GM21529 (cell line): ENCODE results near the gene PPIE.
"Not testable (repeated sequence)": the region's sequence is repeated elsewhere in the genome, so short reads cannot be mapped to it uniquely, and the experiment has no call there.

ENCODE experiments used
- ATAC-seq: cut with Tn5 transposase; IDR thresholded peaks from one replicate; pipeline ENCODE4 v1.9.1; 2021; ENCODE audit not compliant: unreplicated experiment

PPIE gene

GRCh38 chr1:39776886-39777285 is 38.2 kb downstream of the PPIE start:
- no peak for ATAC-seq

- no peak for ATAC-seq
Observed at GRCh38 chr1:39777306-39777705, 38.6 kb downstream of the PPIE start.

- not testable (repeated sequence) for ATAC-seq
Observed at GRCh38 chr1:39777896-39778295, 39.2 kb downstream of the PPIE start.

GRCh38 chr1:39778463-39779099 is 39.9 kb downstream of the PPIE start:
- ATAC-seq = not testable (repeated sequence)

- ATAC-seq = no peak
Observed at GRCh38 chr1:39779137-39779536, 40.5 kb downstream of the PPIE start.

DNA sequence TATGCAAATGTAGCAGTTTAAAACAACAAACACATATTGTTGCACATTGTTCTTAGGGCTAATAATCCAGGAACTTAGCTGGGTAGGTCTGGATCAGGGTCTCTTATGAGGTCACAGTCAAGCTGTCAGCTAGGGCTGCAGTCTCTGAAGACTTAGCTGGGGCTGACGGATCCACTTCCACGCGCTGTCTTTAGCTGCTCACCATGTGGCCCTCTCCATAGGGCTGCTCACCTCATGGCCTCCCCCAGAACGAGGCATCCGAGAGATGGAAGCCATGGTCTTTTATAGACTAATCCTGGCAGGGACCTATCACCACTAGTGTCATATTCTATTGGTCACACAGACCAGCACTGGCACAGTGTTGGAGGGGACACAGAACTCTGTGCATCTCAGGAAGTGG is 41.1 kb downstream of the PPIE start:
- ATAC-seq = no peak

- ATAC-seq = no peak
Observed at GRCh38 chr1:39781349-39781715, 42.6 kb downstream of the PPIE start.

DNA sequence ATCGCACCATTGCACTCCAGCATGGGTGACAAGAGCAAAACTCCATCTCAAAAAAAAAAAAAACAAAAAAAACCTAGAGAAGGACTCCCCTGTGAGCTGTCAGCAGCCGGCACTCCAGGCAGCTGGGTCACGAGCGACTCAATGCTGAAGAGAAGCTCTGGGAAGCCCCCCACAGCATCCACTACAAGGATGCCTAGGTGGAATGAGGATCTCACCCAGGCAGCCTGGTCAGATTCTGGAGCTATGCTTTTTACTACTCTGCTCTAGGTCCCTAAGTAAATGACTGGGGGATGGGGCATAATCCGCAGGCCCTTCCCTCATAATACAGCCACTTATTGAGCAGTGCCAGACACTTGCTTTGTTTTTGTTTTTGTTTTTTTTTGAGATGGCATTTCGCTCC is 43.4 kb downstream of the PPIE start:
- no peak for ATAC-seq

DNA sequence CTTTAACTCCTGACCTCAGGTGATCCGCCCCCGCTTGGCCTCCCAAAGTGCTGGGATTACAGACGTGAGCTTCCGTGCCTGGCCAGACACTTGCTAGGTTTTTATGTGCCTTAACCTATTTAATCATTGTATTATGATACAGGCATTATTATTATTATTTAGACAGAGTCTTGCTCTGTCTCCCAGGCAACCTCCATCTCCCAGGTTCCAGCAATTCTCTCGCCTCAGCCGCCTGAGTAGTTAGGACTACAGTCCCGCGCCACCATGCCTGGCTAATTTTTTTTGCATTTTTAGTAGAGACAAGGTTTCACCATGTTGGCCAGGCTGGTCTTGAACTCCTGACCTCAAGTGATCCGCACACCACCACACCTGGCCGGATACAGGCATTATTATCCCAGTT is 44.0 kb downstream of the PPIE start:
- ATAC-seq = not testable (repeated sequence)

DNA sequence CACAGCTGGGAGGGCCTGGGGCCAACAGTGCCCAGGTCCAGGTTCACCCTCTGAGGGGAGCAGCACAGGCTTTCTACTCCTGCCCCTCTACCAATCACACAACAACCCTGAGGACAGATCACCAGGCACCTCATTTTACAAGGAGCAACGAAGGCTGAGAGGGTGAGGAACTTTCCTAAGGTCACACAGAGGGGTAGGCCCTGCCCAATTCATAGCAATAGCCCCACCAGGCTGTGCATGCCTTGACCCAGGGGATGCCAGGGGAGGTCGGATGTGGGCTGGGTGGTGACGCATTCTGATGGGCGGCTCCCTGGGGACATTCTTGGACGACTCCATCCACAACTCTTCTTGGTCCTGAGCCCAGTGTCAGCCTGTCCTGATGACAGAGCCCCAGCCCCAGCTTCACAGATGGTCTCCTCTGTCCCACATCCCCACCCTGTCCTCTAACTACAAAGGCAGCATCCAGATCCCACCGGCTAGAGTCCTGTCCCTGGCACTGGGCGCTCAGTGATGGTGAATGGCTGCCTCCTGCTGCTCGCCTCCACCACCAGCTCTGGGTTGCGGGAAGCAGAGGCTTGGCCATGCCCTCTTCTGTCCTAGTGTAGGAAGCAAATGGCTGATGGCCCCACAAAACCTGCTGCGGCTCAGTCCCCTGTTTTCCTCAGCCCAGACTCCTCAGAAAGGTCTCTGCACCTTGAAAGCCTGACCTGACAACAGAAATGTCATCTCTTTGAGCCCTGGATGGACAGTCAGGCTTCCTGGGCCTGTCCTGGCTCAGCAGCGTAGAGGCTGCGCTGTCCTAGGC is 47.8 kb downstream of the PPIE start:
- not testable (repeated sequence) for ATAC-seq

- not testable (repeated sequence) for ATAC-seq
Observed at GRCh38 chr1:39787108-39787375, 48.4 kb downstream of the PPIE start.

DNA sequence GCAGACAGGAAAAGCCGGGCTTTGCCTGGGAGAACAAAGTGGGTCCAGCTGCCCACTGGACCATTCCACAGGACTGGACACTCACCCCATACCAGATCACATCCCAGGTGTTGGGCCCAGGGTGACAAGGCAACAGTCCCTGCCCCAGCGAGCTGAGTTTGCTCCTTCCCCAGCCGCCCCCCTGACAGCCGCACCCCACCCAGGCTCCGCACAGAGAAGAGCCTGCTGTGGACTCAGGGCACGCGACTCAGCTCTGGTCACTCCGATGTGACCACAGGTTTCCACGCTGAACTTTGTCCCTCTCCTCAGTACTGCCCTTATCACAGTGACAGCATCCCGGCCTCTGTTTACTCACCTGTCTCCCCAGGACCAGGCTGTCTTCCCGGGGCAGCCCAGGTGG is 48.8 kb downstream of the PPIE start:
- no peak for ATAC-seq

DNA sequence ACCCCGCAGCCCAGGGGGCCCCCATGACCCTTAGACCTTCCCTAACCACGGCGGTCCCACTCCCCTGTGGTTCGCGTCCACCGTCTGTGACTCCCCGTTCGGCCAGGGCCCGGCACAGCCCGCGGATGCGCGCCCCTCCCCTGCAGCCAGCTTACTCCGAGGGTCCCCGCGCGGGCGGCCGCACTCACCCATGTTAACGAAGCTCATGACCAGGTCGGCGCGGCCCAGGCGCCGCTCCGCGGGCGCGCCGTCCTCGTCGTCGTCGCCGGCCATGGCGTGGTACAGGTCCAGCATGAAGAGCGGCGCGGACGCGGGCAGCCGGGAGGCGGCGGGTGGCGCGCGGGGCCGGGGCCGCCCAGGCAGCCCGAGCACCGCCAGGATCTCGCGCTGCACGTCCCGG is 49.3 kb downstream of the PPIE start:
- not testable (repeated sequence) for ATAC-seq

DNA sequence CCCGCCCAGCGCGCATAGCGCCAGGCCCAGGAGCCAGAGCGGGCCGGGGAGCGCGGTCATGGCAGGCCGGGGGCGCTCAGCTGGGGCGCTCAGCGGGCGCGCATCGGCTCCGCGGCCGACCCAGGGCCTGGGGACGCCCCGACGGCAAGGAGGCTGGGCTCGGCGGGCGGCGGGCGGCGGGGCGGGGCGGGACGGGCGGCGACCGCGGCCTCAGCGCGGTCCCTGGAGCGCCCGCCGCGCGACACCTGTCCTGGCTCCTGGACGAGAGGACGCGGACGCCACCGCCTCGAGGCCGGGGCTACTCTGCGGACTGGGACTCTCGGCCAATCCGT is 49.7 kb downstream of the PPIE start:
- no peak for ATAC-seq

DNA sequence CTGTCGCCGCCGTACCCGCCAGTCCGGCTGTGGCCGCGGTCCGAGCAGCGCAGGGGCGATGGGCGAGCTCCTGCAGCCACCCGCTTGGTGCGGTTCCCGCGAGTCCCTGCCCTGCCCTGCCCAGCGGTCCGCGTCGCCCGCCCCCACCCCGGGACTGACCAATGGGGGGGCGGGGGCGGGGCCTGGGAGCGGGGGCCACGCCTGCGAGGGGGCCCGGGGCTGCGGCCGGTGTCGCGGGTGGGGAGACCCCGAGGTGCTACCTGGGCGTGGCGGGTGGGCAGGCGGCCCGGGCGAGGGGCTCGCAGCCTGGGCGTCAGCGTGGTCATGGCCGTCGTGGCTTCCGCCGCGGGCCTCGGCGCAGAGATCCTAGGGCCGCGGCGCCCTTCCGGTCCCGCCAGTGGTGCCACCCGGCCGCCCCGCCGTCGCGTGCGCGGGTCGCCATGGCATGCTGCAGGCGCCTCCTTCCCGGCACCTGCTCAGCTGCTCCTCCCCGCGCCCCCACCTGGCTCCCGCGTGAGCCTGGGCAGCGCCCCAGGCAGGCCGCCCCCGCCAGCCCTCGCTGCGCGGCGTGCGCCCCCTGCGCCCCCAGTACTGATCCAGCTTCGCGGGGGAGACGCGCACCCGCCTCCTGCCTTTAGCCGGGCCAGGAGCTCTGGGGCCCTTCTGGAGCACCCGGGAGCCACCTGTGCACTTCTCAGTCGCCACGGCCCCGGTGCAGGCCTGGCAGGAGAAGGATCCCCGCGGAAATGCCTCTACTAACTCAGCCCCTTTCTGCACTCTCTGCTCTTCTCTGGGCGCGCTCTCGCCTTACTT is 50.3 kb downstream of the PPIE start, which contains the start of gene BMP8B:
Gene BMP8B (minus strand): TSS at position 108 of the 813 bp plus-strand sequence. CDS start 380 bp downstream, outside the sequence.
- ATAC-seq = no peak

- no peak for ATAC-seq
Observed at GRCh38 chr1:39789571-39790110, 51.0 kb downstream of the PPIE start.

- no peak for ATAC-seq
Observed at GRCh38 chr1:39791838-39792237, 53.2 kb downstream of the PPIE start.

- no peak for ATAC-seq
Observed at GRCh38 chr1:39795651-39796050, 57.0 kb downstream of the PPIE start.

GRCh38 chr1:39798859-39799769 is 60.4 kb downstream of the PPIE start:
- ATAC-seq = peak; percentile 82

DNA sequence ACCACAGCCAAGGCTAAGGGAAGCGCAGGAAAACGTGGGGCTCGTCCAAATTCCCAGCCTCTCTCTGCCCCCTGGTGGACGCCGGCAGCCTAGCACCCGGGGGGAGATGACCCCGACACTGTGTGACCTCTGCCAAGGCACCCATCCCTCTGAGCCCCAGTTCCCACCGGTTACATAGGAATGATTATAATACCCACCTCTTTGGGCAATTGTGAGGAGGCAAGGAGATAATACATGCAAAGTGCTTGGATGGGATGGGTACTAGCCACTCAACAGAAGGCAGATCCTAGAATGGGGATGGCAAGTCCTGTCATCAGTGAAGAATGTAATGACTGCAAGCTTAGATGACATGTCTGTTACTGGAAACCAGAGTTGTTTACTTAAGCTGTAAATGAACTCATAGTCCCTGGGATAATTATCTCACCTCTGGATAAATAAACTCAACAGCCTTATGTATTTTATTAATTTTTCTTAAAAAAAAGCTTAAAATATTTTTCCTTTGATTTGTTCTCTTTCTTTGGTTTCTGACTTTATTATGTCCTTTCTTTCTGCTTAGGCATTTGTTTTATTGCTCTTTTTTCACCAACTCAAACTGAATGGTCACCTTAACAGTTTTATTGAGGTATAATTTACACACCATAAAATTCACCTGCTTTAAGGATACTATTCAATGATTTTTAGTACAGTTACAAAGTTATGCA is 61.2 kb downstream of the PPIE start:
- peak; percentile 71 for ATAC-seq
